Measurements from ENCODE around the gene RIC8A.
"Not testable (repeated sequence)": the region's sequence is repeated elsewhere in the genome, so short reads cannot be mapped to it uniquely, and the experiment has no call there.

RIC8A gene

GRCh38 chr11:220641-221215, 13.2 kb downstream of the RIC8A start:
- DNase-seq = not testable (repeated sequence)

GRCh38 chr11:221539-221938, 14.0 kb downstream of the RIC8A start:
- DNase-seq = no peak

- DNase-seq = no peak
These were observed 14.7 kb downstream of the RIC8A start for GRCh38 chr11:221998-222789.

- DNase-seq = no peak
These were observed 15.7 kb downstream of the RIC8A start for GRCh38 chr11:223026-223789.

GRCh38 chr11:223884-224283, 16.4 kb downstream of the RIC8A start:
- DNase-seq = no peak

GRCh38 chr11:224424-224823, 16.9 kb downstream of the RIC8A start:
- DNase-seq = no peak

- no peak for DNase-seq
These were observed 18.4 kb downstream of the RIC8A start for GRCh38 chr11:225734-226453.

- DNase-seq = no peak
These were observed 20.4 kb downstream of the RIC8A start for GRCh38 chr11:227824-228379.

GRCh38 chr11:230431-230830, 22.9 kb downstream of the RIC8A start:
- no peak for DNase-seq

- no peak for DNase-seq
These were observed 25.5 kb downstream of the RIC8A start for GRCh38 chr11:232783-233565.

- no peak for DNase-seq
These were observed 27.7 kb downstream of the RIC8A start for GRCh38 chr11:235180-235579.

GRCh38 chr11:235609-235996, 28.1 kb downstream of the RIC8A start:
- DNase-seq = peak; percentile 84

- DNase-seq = peak; percentile 79
These were observed 28.7 kb downstream of the RIC8A start, which contains the start of gene SIRT3 for GRCh38 chr11:235997-236773. TSS of gene SIRT3 (minus strand) at chr11:236342. CDS start at chr11:236328, 14 bp downstream.

- DNase-seq = peak; percentile 92
These were observed 29.6 kb downstream of the RIC8A start, which contains the start of gene PSMD13 for GRCh38 chr11:236774-237767. TSS of gene PSMD13 (plus strand) at chr11:236976. CDS start at chr11:237050, 74 bp downstream.

GRCh38 chr11:238346-238745, 30.8 kb downstream of the RIC8A start:
- not testable (repeated sequence) for DNase-seq

- DNase-seq = no peak
These were observed 32.8 kb downstream of the RIC8A start for GRCh38 chr11:240315-240714.

- DNase-seq = no peak
These were observed 34.1 kb downstream of the RIC8A start for GRCh38 chr11:241634-242033.

- no peak for DNase-seq
These were observed 36.9 kb downstream of the RIC8A start for GRCh38 chr11:244376-244775.

GRCh38 chr11:249062-249461, 41.6 kb downstream of the RIC8A start:
- no peak for DNase-seq

GRCh38 chr11:250274-250673, 42.8 kb downstream of the RIC8A start:
- no peak for DNase-seq

Measured in stimulated activated CD4-positive, alpha-beta T cell treated with anti-CD3 and anti-CD28 coated beads, Interleukin-4, amount 100 ng/mL, for 24 hours (primary cell).